Neural progenitor cell (in vitro differentiated cells): ENCODE results near the gene PKP2.

ENCODE experiments used
- CTCF ChIP-seq: fragments of 200-600 bp; sonication (generic); IDR thresholded peaks from 2 replicates; pipeline ENCODE4 v1.5.1; 2017; ENCODE audit warnings: antibody characterized with exemption, mild to moderate bottlenecking
- EZH2 ChIP-seq: fragments of 200-600 bp; sonication (generic); IDR thresholded peaks from 2 replicates; pipeline ENCODE4 v1.6.1; 2017; ENCODE audit warnings: antibody characterized with exemption, mild to moderate bottlenecking, moderate library complexity
- EZH2phosphoT487 ChIP-seq: fragments of 200-600 bp; sonication (generic); IDR thresholded peaks from 2 replicates; pipeline ENCODE4 v1.6.1; 2017; ENCODE audit warnings: antibody characterized with exemption

- TF ChIP-seq CTCF (no peak), EZH2phosphoT487 (no peak), EZH2 (no peak)
Measured at GRCh38 chr12:32777159-32777558, 119.4 kb downstream of the PKP2 start.
